ENCODE data around the gene AMY2B. TPM values are rescaled to one million over a fixed set of nuclear protein-coding genes. Genes with fewer than 3 reads are reported as not detected.
"Not testable (repeated sequence)": the region's sequence is repeated elsewhere in the genome, so short reads cannot be mapped to it uniquely, and the experiment has no call there.

The AMY2B gene
- total RNA-seq, 4 donors from 2014 or later, result 16.8 to 19.4 (median 17.9) TPM

- intact Hi-C loops (cut with DNase I; ENCODE audit: low total_unique reads), result no loop called here
- H3K4me3 ChIP-seq (ENCODE audit: low read depth, poor library complexity, severe bottlenecking), result no peak overlapping the region
- DNase-seq (ENCODE audit: low spot score in 2 of 2), result no peak
- WGBS, 2 donors, result 50 to 54% methylated on average over 2 of the region's 2 CpGs
- TF ChIP-seq CTCF (IDR thresholded peaks at IDR 0.05) (no peak), POLR2A (IDR thresholded peaks at IDR 0.05) (no peak)
These were observed 9.6 kb upstream of the AMY2B start for GRCh38 chr1:103561643-103562395.

GRCh38 chr1:103563056-103563455, 8.3 kb upstream of the AMY2B start:
- no peak overlapping the region for H3K4me3 ChIP-seq (ENCODE audit: low read depth, poor library complexity, severe bottlenecking)
- no peak for TF ChIP-seq POLR2A (IDR thresholded peaks at IDR 0.05)
- no peak for TF ChIP-seq CTCF (IDR thresholded peaks at IDR 0.05)
- DNase-seq (ENCODE audit: low spot score in 2 of 2), result no peak
- intact Hi-C loops (cut with DNase I; ENCODE audit: low total_unique reads), result no loop called here
- WGBS, 2 donors, result 65 to 70% methylated on average over 4 of the region's 4 CpGs

- H3K4me3 ChIP-seq (ENCODE audit: low read depth, poor library complexity, severe bottlenecking), result no peak overlapping the region
- WGBS, 2 donors, result 94 to 97% methylated on average over 7 of the region's 7 CpGs
- DNase-seq (ENCODE audit: low spot score in 2 of 2), result no peak
- intact Hi-C loops (cut with DNase I; ENCODE audit: low total_unique reads), result no loop called here
- no peak for TF ChIP-seq POLR2A (IDR thresholded peaks at IDR 0.05)
- no peak for TF ChIP-seq CTCF (IDR thresholded peaks at IDR 0.05)
These were observed 1.9 kb upstream of the AMY2B start for GRCh38 chr1:103569493-103569892.

GRCh38 chr1:103576065-103576464, 4.7 kb downstream of the AMY2B start:
- no peak overlapping the region for H3K4me3 ChIP-seq (ENCODE audit: low read depth, poor library complexity, severe bottlenecking)
- TF ChIP-seq CTCF (IDR thresholded peaks at IDR 0.05) (no peak), POLR2A (IDR thresholded peaks at IDR 0.05) (no peak)

DNA sequence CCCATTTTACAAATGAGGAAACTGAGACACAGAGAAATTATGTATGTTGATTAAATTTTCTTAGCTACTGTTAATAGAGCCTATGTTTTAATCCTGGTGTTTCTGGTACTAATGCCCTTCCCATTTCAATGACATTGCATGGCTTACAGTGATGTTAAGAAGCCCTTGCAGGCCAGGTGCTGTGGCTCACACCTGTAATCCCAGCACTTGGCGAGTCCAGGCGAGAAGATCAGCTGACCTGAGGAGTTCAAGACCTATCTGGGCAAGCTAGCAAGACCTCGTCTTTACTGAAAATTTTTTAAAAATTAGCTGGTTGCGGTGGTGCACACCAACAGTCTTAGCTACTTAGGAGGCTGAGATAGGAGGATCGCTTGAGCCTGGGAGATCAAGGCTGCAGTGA, 5.4 kb downstream of the AMY2B start:
- intact Hi-C loops (cut with DNase I; ENCODE audit: low total_unique reads); H3K4me3 ChIP-seq (ENCODE audit: low read depth, poor library complexity, severe bottlenecking); DNase-seq (ENCODE audit: low spot score in 2 of 2): not testable (repeated sequence)
- 95 to 98% methylated on average over 4 to 5 of the region's 5 CpGs for WGBS, 2 donors

More at GRCh38 chr1:103576065-103576464, 4.7 kb downstream of the AMY2B start:
- no peak for DNase-seq (ENCODE audit: low spot score in 2 of 2)
- intact Hi-C loops (cut with DNase I; ENCODE audit: low total_unique reads), result no loop called here

- intact Hi-C loops (cut with DNase I; ENCODE audit: low total_unique reads), result no loop called here
- 96 to 98% methylated on average over 1 of the region's 1 CpG for WGBS, 2 donors
- DNase-seq (ENCODE audit: low spot score in 2 of 2), result no peak
- TF ChIP-seq CTCF (IDR thresholded peaks at IDR 0.05) (no peak), POLR2A (IDR thresholded peaks at IDR 0.05) (no peak)
- H3K4me3 ChIP-seq (ENCODE audit: low read depth, poor library complexity, severe bottlenecking), result no peak overlapping the region
These were observed 11.1 kb downstream of the AMY2B start for GRCh38 chr1:103582464-103582863.

Measured in lower leg skin (tissue), 4 donors.